Measurements from ENCODE around the gene FOXA3.

GRCh38 chr19:45825917-45826893 lies 37.9 kb upstream of the FOXA3 start:
- TF ChIP-seq CTCF (IDR thresholded peaks at IDR 0.05) = no peak
- TF ChIP-seq POLR2A (IDR thresholded peaks at IDR 0.05) = no peak
